PC-3 (cell line): Measurements from ENCODE around the gene POTEI.
"Not testable (repeated sequence)": the region's sequence is repeated elsewhere in the genome, so short reads cannot be mapped to it uniquely, and the experiment has no call there.

Experiments used
- CTCF ChIP-seq: fragments of 300-600 bp; sonication (generic); conservative IDR thresholded peaks from 2 replicates; pipeline ENCODE4 v1.5.1; 2017; ENCODE audit warnings: antibody characterized with exemption, low read depth, mild to moderate bottlenecking, low read length
- EZH2 ChIP-seq: fragments of 300-600 bp; sonication (generic); IDR thresholded peaks from one replicate; pipeline ENCODE4 v1.6.1; 2017; ENCODE audit warnings: antibody characterized with exemption, mild to moderate bottlenecking, low read length; ENCODE audit not compliant: unreplicated experiment
- EZH2phosphoT487 ChIP-seq: fragments of 300-600 bp; sonication (generic); IDR thresholded peaks from 2 replicates; pipeline ENCODE4 v1.6.1; 2018; ENCODE audit warnings: mild to moderate bottlenecking, antibody characterized with exemption, low read length, borderline replicate concordance

DNA sequence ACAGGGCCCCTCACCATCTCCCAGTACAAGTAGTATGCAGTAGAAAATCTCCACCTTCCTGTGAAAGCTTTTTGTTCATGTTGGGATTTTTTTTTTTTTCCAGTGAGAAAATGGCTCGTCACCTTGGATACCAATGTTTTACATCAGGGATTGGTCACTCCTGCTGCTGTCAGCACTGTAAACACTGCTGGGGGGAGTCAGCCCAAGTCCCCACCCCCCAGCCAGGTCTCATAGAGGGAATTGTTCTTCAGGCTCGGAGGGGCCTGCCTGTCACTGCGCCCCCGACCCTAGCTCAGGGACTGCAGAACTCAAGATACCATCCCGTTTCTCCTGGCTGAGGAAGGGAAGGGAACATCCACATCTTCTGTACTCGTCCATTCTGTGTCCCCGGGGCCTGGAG is 11.9 kb upstream of the POTEI start, which contains the start of gene CFC1B:
- not testable (repeated sequence) for TF ChIP-seq CTCF, EZH2, EZH2phosphoT487
